IPS DF 4.7 (cell line): ENCODE results near the gene RNF220.

Experiments used
- DNase-seq: peaks from one replicate; pipeline ENCODE4 v3.0.0-alpha.2; 2013; ENCODE audit warnings: low spot score; ENCODE audit errors: extremely low read depth

The RNF220 gene

GRCh38 chr1:44406737-44407429, 1.8 kb downstream of the RNF220 start:
- no peak for DNase-seq

- DNase-seq = no peak
Observed at GRCh38 chr1:44407430-44408211, 2.6 kb downstream of the RNF220 start.

- DNase-seq = no peak
Observed at GRCh38 chr1:44408212-44408582, 3.1 kb downstream of the RNF220 start.

GRCh38 chr1:44408632-44409602, 3.9 kb downstream of the RNF220 start:
- DNase-seq = no peak

- no peak for DNase-seq
Observed at GRCh38 chr1:44409757-44410156, 4.7 kb downstream of the RNF220 start.

- no peak for DNase-seq
Observed at GRCh38 chr1:44411861-44412260, 6.8 kb downstream of the RNF220 start.

- DNase-seq = no peak
Observed at GRCh38 chr1:44412601-44413000, 7.5 kb downstream of the RNF220 start.

- DNase-seq = no peak
Observed at GRCh38 chr1:44413740-44414139, 8.7 kb downstream of the RNF220 start.

GRCh38 chr1:44415013-44415412, 10.0 kb downstream of the RNF220 start:
- no peak for DNase-seq

- no peak for DNase-seq
Observed at GRCh38 chr1:44416408-44416807, 11.4 kb downstream of the RNF220 start.

GRCh38 chr1:44417351-44418021, 12.4 kb downstream of the RNF220 start:
- peak; percentile 64 for DNase-seq

- DNase-seq = no peak
Observed at GRCh38 chr1:44418022-44418673, 13.1 kb downstream of the RNF220 start.

GRCh38 chr1:44419901-44420300, 14.8 kb downstream of the RNF220 start:
- DNase-seq = no peak

GRCh38 chr1:44420535-44420934, 15.5 kb downstream of the RNF220 start:
- no peak for DNase-seq

- no peak for DNase-seq
Observed at GRCh38 chr1:44421446-44421884, 16.4 kb downstream of the RNF220 start.

- DNase-seq = no peak
Observed at GRCh38 chr1:44422161-44422560, 17.1 kb downstream of the RNF220 start.

GRCh38 chr1:44423591-44424537, 18.8 kb downstream of the RNF220 start:
- no peak for DNase-seq

- DNase-seq = no peak
Observed at GRCh38 chr1:44424747-44425146, 19.7 kb downstream of the RNF220 start.

GRCh38 chr1:44425341-44426082, 20.5 kb downstream of the RNF220 start:
- DNase-seq = no peak
